Adrenal gland (tissue), 5 donors: ENCODE measurements around the gene ZNF862.

Experiments
- POLR2A ChIP-seq, 2 donors: fragments of 450-650 bp; IDR thresholded peaks; one replicate each; pipeline ENCODE4 v1.6.1; 2017; ENCODE audit warnings: antibody characterized with exemption in 2 of 2, mild to moderate bottlenecking in 2 of 2, moderate library complexity in 1 of 2
- TF ChIP-seq, protein P1 (sequence below), 6 experiments: fragments of 450-650 bp in 4 of 6; fragments of 200-600 bp in 2 of 6; sonication (generic) in 1 of 6; IDR thresholded peaks; 1 replicate in 5 of 6; 2 replicates in 1 of 6; pipeline versions ENCODE4 v1.5.1 to v1.8.0; 2016 to 2021; ENCODE audit warnings: antibody characterized with exemption in 6 of 6, mild to moderate bottlenecking in 2 of 6, moderate library complexity in 1 of 6
- donor health status: DM: no; HTN: no; CAD: no.

DNA sequence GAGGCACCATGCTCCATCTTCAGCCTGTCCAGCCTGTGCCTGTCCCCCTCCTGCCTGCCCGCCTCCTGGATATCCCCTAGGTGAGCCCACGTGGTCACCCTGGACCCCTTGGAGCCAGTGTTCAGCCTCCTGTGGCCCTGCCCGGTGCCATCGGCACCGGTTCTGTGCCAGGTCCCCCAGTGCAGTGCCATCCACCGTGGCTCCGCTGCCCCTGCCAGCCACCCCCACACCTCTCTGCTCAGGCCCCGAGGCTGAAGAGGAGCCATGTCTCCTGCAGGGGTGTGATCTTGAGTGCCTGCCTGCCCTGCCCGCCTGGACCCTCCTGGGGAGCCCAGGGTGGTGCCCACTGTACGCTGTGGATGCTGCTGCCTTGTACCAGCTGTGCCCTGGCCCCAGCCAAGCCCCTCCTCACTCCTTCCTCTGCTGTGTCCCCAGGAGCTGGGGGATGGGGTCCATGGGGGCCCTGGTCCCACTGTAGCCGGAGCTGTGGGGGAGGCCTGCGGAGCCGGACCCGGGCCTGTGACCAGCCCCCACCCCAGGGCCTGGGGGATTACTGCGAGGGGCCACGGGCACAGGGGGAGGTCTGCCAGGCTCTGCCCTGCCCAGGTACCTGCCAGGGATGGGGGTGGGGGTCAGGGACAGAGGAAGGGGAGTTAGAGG lies 26.2 kb upstream of the ZNF862 start:
- TF ChIP-seq, protein P1, sequence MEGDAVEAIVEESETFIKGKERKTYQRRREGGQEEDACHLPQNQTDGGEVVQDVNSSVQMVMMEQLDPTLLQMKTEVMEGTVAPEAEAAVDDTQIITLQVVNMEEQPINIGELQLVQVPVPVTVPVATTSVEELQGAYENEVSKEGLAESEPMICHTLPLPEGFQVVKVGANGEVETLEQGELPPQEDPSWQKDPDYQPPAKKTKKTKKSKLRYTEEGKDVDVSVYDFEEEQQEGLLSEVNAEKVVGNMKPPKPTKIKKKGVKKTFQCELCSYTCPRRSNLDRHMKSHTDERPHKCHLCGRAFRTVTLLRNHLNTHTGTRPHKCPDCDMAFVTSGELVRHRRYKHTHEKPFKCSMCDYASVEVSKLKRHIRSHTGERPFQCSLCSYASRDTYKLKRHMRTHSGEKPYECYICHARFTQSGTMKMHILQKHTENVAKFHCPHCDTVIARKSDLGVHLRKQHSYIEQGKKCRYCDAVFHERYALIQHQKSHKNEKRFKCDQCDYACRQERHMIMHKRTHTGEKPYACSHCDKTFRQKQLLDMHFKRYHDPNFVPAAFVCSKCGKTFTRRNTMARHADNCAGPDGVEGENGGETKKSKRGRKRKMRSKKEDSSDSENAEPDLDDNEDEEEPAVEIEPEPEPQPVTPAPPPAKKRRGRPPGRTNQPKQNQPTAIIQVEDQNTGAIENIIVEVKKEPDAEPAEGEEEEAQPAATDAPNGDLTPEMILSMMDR (IDR thresholded peaks at IDR 0.05) = no peak
- TF ChIP-seq POLR2A (IDR thresholded peaks at IDR 0.05) = no peak
